AG08395 (cell line): ENCODE measurements around the gene MRPL40.
"Not testable (repeated sequence)": the region's sequence is repeated elsewhere in the genome, so short reads cannot be mapped to it uniquely, and the experiment has no call there.

Experiments
- DNase-seq: peaks from one replicate; pipeline ENCODE4 v3.0.0; 2012; ENCODE audit warnings: mixed read lengths, low spot score

MRPL40 gene

GRCh38 chr22:19407649-19408606, 24.4 kb upstream of the MRPL40 start:
- no peak for DNase-seq

DNA sequence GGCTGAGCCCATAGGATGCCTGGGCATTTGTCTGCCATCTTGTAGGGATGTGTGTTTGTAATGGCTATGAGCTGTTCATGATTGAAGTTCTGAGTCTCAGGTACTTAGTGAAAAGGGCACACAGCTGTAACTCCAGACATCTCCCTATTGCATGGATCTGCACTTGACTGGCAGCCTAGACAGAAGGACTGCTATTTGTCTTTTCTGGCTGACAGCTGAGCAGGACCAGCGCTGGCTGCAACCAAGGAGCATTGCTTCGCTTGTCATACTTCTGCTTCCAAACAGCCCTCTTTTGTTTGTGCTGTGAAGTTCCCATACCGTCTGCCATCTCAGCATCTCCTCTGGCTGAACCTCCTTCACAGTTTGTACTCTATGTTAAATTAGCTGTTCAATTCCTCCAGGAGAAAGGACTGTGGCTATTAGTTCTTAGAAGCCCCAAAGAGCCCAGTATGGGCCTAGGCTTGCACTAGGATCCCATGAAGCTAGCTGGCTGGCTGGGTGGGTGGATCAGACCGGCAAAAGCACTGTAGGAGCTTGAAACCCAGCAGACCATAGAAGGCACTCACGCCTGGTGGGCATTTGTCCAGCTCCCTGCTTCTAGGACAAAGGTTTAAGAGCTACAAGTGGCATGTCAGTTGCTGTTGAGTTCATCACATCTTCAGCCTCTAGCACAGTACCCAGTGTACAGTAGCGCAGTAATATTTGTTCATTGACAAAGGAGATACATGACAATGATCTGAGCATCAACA, 21.2 kb upstream of the MRPL40 start:
- no peak for DNase-seq

GRCh38 chr22:19411690-19412045, 20.7 kb upstream of the MRPL40 start:
- DNase-seq = no peak

DNA sequence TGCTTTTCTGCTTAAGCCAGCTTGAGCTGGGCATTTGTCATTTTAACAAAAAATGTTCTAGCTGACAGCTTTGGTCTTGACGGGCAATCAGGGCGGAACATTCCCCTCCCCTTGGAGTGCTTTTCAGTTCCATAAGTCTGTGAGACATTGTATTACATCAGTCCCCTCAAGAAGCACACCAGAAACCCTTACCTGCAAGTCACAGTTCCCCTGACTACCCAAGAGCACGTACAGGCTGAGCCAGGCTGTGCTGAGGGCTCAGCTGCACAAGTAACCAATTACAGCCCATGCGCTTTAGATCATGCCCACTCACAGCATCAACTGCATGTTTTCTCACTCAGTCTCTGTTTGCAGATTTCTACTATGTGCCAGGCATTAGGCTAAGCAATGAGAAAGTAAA, 19.9 kb upstream of the MRPL40 start:
- DNase-seq = no peak

DNA sequence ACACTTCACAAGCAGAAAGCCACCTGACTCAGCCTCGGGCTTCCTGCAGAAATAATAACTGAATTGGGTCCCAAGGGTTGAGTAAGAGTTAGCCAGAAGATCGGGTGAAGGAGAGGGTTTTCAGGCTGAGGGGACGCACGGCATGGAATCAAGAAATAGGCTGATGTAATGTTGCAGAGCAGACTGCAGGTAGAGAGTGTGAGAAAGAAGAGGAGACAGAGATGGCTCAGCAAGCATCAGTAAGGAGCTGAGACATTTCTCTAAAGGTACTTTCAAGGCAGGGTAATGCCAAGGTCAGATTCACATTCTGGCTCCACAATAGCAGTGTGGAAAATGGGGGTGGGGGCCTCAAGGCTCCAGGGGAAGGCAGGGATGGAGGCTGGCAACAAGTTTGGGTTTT, 19.4 kb upstream of the MRPL40 start:
- DNase-seq = no peak

GRCh38 chr22:19419086-19419463, 13.3 kb upstream of the MRPL40 start:
- DNase-seq = no peak

GRCh38 chr22:19419464-19420178, 12.7 kb upstream of the MRPL40 start:
- DNase-seq = no peak

- DNase-seq = no peak
Observed at GRCh38 chr22:19420321-19420720, 12.0 kb upstream of the MRPL40 start.

GRCh38 chr22:19422440-19423301, 9.7 kb upstream of the MRPL40 start:
- DNase-seq = no peak

DNA sequence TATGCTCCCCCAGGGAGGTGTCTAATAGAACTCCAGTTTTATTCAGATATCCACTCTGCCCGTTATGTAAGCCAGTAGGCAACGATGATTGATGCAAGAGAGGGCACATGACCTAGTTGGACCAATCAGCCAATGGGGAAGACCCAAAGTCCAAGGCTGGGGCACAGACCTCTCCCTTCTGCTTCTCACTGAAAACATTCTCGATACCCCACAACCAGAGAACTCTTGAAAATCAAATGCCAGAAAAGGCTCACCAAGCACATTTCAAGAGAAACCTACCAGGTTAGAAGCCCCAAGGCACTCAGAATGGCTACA, 8.2 kb upstream of the MRPL40 start:
- no peak for DNase-seq

- DNase-seq = peak; percentile 47
Observed at GRCh38 chr22:19429950-19430889, 2.1 kb upstream of the MRPL40 start.

GRCh38 chr22:19430890-19431541, 1.3 kb upstream of the MRPL40 start:
- no peak for DNase-seq

DNA sequence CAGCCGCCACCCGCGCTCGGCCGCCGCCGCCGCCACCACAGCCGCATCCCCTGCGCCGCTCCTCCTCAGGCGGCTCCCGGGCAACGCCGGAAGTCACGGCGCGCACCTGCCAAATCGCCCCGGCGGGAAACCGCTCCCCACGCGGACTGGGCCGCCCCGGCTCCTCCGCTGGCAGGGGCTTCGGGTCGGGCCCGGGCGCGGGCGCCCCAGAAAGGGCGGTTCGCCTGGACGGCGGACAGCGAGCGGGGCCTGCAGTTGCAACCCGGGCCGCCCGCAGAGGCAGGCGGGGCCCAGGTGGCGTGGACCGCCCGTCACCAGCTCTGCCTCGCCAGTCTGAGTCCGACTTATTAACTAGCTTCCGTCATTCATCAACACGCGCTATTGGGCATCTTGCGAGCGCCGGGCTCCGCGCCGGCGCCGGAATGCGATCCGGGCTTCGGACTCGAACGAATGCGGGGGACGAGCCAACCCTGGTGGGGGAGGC, 654 bp upstream of the MRPL40 start, which contains the start of gene HIRA:
TSS of gene HIRA (minus strand) at position 85 of the 484 bp plus-strand sequence. CDS start 257 bp downstream, outside the sequence.
- DNase-seq = peak; percentile 79

GRCh38 chr22:19434401-19434800, 2.1 kb downstream of the MRPL40 start:
- no peak for DNase-seq

DNA sequence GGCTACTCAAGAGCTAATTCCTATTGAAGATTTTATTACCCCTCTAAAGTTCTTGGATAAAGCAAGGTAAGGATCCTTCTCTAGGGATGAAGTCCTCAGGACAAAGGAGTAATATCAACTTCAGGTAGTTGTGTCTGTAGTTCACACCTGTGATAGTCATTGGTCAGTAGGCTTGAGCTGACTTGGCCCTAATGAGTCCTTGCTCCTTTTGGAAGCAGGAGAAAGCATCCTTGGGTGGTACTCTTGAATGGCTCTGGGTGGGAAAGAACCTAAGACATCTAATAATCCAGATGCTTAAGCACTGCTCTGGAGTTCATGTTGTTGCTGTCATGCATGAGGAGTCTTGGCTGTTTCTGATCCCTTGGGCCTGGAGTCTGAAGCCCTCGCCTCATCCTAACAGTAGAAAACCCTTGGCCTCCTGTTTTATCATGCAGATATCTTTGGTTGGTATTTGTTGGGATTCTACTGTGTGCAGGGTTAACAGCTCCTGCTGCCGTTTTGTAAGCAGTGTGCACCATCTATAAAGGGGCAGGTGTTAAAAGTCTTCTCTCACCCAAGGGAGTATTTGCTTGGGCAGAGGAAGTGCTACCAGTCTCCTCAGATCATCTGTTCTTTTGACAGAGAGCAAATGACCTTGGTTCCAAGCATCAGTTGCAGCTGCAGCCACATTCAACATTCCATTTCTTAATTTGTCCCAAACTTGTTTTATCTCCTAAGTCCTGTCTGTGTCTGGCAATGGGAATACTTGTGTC, 2.7 kb downstream of the MRPL40 start:
- no peak for DNase-seq

DNA sequence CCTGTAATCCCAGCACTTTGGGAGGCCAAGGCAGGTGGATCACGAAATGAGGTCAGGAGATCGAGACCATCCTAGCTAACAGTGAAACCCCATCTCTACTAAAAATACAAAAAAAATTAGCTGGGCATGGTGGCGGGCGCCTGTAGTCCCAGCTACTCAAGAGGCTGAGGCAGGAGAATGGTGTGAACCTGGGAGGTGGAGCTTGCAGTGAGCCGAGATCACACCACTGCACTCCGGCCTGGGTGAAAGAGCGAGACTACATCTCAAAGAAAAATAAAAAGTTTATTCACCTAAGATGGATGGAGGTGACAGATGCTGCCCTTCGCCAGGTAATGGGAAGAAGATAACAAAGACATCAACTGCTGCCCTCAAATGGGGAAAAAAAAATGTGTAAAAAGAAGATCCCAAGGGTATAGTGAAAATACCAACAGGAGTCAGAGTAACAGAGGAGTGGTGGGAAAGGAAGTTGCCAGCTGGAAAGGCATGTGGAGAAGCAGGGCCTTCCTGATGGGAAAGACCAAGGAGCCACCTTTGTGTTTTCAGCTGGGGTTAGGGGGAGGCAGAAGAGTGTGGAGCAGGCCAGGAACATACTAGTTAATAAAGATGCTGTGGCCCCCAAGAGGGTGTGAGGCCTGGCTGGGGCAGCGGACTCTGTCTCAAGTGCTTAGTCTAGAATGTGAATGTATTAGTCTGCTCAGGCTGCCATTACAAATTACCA, 4.3 kb downstream of the MRPL40 start:
- not testable (repeated sequence) for DNase-seq

GRCh38 chr22:19438298-19438697, 6.0 kb downstream of the MRPL40 start:
- DNase-seq = no peak

- DNase-seq = no peak
Observed at GRCh38 chr22:19440411-19441195, 8.3 kb downstream of the MRPL40 start.
